Measurements from ENCODE around the gene YIPF3.
"Not testable (repeated sequence)": the region's sequence is repeated elsewhere in the genome, so short reads cannot be mapped to it uniquely, and the experiment has no call there.

The YIPF3 gene

DNA sequence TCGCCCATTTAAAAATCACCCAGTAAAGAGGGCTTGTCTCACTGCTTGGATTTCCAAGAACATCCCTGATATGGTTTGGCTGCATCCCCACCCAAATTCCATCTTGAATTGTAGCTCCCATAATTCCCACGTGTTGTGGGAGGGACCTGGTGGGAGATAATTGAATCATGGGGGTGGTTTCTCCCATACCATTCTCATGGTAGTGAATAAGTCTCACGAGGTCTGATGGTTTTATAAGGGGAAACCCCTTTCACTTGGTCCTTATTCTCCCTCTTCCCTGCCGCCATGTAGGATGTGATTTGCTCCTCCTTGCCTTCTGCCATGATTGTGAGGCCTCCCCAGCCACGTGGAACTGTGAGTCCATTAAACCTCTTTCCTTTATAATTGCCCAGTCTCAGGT is 49.5 kb downstream of the YIPF3 start:
- not testable (repeated sequence) for DNase-seq (ENCODE audit: extremely low read depth in 1 of 2, low read depth in 1 of 2)

DNA sequence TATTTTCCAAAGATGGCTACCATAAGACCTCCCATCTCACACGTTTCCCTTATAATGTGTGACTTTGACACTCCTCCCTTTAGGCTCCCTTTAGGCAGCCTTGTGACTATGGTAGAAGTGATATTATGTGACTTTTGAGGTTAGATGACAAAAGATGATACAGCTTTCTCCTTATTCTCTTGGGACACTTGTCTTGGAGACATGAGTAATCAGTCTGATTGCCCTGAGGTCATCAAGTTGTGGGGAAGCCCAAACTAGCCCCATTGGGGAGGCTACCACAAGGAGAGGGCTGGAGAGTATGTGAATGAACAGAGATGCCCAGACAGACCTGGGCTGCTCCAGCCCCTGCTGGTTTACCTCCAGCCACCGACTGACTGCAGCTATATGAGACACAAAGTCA is 50.8 kb downstream of the YIPF3 start:
- DNase-seq (ENCODE audit: extremely low read depth in 1 of 2, low read depth in 1 of 2) = no peak

DNA sequence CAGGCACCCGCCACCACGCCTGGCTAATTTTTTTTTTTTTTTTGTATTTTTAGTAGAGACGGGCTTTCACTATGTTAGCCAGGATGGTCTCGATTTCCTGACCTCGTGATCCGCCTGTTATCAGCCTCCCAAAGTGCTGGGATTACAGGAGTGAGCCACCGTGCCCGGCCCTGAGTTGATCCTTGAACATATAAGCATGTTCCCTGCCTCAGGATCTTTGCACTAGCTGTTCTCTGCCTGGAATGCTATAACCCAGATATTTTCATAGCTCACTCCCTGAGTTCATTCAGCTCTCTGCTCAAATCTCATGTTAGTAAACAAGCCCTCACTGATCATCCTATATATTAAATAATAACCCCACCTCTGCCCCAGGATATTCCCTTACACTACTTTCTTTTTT is 52.4 kb downstream of the YIPF3 start:
- DNase-seq (ENCODE audit: extremely low read depth in 1 of 2, low read depth in 1 of 2) = no peak

DNA sequence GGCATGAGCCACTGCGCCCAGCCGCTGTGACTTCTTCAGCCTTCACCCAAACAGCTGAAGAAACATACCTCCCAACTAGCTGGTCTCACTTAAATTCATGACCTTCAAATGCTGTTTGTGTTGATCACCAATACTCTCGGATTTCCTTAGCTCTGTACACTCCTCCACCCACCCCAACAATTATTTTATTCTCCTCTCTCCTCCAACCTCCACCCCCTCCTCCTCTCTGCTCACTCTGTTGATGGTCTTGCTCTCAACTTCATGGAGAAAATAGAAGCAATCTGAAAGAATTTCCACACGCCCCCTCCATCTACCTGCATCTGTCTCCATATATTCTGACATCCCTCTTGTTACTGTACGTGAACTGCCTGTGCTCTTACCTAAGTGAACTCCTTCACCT is 54.8 kb downstream of the YIPF3 start:
- no peak for DNase-seq (ENCODE audit: extremely low read depth in 1 of 2, low read depth in 1 of 2)
